Endothelial cell of hepatic sinusoid (primary cell): ENCODE data around the gene ERI3.

Source experiments
- in situ Hi-C: cut with HindIII; loops from 2 replicates; pipeline ENCODE4 v1.10.0; 2017; ENCODE audit warnings: low sequenced_read_pairs

The ERI3 gene

GRCh38 chr1:44289530-44289929 lies 65.5 kb downstream of the ERI3 start:
- in situ Hi-C loops, result no loop called here

- in situ Hi-C loops, result no loop called here
Observed at GRCh38 chr1:44288883-44289282, 66.2 kb downstream of the ERI3 start.

GRCh38 chr1:44284184-44284583 lies 70.9 kb downstream of the ERI3 start:
- in situ Hi-C loops, result no loop called here

DNA sequence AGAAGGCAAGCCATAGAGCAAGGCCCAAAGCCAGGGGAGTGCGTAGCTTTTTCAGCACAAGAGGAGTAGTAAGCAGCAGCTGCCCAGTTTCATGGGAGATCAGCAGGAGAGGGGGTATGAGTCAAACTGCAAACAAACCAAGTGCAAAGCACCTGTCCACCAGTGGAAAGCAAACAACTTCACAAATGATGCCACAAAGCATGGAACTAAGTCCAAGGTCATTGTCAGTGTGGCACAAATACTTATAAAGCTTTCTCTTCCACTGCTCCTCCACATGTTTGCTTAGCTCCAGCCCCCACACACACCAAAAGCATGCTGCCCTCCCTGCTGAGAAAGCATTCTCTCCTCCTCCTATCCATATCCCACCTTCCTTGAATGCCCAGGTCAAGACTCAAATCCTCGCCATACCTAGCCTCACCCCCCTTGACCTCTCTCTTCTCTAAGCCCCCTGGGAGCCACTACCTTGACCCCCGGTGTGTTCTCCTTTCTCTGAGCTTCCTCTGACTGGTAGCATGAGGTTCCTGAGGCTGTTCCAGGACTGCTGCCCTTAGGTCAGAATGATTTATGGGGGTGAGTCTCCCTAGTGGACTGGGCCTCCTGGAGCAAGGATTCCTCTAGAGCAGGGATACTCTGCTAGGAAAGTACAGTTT lies 71.4 kb downstream of the ERI3 start:
- in situ Hi-C loops, result no loop called here

DNA sequence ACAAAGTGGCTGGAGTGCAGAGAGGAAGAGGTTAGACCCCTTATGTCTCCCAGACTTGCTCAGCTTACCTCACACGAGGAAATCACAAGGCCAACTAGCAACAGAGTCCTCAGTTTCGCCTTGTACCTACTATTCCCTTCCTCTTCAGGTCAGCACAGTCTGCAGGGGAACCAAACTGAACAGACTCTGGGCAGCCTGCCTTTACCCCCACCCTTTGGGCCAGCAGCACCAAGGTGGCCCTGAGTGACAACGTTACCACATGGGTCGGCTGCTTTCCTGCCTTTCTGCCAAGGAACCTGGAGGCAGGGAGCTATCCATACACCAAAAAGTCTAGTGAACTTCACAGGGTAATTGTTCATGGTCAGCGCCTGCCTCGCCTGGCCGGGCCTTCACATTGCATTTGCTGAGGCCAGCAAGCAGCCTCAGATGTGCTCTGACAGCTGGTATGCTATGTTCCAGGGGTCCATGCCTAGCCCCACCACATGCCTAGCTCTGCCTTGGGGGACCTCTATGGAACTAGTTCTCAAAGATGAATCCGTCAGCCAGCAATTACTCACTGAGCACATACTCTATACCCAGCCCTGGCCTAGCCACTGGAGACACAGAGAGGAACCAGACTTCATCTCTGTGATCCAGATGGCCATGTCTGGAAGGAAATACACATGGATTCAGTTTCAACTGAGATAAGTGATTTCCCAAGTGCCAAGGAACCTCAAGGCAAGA lies 72.2 kb downstream of the ERI3 start:
- in situ Hi-C loops, result no loop called here

DNA sequence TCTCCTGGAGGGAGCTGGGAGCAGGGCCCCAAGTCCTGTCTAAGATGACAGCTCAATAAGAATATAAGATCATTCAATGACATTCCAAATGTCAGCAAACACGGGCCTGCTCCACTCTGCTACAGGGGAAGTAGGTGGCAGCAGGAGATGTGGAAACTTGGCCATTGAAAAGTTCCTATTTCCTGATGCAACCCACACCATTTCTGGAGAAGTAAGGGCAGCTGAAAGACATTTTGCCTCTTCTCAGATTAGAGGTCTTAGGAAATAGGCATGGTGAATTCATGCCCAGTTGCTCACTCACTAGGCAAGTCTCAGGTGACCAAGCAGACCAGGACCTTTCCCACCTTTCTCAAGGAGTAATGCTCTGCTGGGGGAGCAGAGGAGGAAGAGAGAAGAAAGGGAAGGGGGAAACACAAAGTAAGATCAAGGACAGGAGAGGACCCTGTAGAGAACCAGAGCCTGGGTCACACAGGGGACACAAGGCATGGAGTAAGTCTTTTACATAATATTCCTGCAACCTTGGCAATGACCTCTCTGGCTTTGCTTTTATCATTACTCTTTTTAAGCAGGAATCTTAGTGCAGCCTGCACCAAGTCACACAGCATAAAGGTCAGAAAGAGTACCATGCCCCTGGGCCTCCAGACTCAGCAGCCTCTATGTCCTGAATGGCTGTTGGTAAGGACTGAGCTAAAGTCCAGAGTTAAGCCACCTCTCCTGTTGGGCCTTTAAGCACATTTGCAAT lies 72.9 kb downstream of the ERI3 start:
- in situ Hi-C loops, result no loop called here

GRCh38 chr1:44276901-44277300 lies 78.2 kb downstream of the ERI3 start:
- in situ Hi-C loops, result no loop called here

DNA sequence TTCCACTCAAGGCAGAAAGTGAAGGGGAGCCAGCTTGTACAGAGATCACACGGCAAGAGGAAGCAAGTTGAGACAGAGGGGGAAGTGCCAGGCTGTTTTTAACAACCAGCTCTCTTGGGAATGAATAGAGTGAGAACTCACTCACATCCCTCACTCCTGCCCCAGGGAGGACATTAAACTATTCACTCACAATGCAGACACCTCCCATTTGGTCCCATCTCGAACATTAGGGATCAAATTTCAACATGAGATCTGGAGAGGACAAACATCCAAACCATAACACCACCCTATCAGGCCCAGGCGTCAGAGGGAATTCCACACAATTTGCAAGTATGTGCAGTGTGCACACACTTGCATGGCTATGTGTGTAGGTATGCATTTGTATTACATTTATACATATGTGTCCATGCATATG lies 79.1 kb downstream of the ERI3 start:
- in situ Hi-C loops, result no loop called here

DNA sequence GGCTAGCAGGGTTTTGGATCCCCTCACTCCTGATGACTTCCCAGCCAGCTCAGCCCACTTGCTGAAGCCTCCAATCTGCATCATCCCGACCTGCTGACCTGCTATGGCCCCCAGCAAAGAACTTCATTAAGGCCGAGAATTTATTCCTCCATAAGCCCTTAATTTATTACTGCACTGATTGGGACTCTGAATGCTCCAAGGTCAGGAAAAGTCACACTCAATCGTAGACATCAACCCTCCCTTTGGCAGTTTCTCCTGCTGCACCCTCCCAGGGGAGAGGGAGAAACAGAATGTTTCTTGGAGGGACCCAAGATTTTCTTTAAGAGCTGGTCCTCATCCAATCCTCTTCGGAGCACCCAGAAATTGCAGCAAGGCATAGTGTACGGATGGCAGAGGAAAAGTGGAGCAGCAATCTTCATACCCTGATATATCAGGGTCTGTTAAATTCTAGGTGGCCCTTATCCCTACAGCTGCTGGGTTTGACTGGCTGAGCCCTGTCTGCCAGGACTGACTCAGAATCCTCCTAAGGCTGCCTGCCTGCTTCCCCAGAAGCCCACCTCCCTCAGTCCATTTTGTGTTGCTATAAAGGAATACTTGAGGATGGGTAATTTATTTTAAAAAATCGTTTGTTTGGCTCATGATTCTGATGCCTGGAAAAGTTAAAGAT lies 79.6 kb downstream of the ERI3 start:
- in situ Hi-C loops, result no loop called here

DNA sequence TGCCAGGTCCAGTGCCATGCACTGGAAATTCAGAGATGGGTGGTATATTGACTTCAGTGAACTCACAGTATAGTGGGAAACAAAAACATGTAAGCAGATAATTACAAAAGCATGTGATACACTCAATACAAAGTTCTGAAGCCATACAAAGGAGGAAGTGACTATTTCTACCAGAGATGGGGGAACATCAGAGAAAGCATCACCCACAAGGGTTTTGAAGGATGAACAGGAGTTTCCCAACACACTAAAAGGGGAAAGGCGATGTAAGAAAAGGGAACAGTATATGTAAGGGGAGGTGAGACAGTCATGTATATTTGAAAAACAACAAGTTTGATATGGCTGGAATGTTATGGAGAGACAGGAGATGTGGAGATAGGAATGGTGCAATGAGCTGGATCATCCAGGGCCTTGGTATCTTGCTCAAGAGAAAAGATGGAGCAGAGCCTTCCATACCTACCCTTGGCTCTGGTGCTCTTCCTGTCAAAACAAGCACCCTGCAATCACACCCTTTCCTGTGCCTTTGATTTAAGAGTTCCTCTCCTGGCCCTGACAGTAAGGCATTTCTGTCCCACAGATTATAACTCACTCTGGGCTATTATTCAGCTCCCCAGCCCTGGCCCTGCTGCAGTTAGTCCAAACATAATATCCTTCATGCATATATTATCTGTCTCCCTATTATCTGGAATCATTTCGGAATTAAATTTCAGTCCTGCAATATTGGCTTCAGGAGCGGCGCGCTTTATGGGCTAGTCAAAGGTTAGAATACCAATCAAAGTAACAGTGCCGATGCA lies 81.3 kb downstream of the ERI3 start:
- in situ Hi-C loops, result no loop called here

DNA sequence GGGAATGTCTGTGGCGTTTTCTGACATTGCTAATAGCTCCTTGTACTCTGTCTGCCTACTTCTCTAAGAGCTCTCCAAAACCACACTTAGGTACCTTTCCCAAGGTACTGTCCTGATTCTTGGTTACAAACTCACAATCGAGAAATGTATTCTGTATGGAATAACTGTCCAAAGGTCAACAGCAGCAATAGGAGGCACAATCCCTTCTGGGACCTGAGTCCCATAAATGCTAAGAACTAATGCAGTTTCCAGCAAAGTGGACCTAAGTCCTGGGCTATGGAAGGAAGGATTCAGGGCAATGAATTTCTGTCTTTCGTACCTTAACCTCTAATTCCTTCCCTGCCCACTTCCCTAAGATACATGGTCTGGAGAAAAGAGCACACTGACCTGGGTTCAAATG lies 82.1 kb downstream of the ERI3 start:
- in situ Hi-C loops, result no loop called here

DNA sequence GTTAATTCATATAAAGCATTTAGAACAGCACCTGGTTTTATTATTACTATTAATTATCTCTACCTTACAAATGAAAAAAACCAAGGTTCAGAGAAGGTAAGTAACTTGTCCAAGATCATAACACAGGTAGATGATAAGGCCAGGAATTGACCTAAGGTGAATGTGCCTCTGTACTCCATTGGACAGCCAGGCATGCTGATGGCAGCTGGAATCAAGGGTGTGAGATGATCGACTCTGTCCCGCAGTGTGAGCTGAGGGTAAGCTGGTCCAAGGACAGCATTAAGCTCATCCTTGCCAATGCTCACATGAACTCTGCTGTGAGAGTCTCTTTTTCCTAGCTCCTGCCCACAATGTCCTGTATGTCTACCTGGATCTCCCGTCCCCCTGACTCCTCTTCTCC lies 83.4 kb downstream of the ERI3 start:
- in situ Hi-C loops, result no loop called here

DNA sequence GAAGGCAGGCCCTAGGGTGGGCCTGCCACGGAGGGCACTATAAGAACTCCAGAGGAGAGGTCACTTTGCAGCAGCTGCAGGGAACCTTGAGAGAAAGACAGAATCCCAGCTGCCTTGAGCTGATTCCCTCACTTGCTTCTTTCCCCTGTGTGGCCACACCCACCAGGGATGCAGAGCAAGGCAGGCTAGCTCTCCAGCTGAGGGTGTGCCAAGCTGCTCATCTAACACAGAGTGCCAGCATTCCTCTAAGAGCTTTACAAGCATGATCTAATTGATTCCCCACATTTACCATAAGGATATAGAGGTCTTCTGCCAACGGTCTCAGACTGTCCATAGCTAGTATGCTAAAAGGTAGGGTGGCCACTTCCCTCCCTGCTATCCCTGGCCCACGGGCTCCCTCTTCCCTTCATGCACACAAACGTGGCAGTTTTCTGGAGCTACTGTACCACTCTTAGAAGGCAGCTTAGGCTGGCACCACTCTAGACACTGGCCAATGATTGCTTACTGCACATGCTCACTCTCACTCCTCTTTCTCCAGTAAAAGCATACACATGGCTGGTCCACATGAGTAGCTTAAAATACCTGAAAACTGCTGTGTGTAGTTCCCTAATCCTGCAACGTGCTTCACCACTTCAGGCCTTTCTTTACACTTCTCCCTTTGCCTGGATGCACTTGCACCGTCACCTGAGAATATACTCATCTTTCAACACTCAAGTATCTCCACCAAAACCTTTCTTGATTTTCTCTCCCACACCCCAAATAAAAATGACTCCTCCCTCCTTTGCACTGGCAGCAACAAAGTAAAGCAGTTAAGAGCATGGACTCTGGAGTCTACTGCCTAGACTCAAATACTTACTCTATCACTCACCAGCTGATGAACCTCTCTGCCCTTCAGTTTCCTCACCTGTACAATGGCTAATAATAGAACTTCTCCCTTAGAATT lies 84.1 kb downstream of the ERI3 start:
- in situ Hi-C loops, result no loop called here

GRCh38 chr1:44268054-44268453 lies 87.0 kb downstream of the ERI3 start:
- in situ Hi-C loops, result no loop called here

- in situ Hi-C loops, result no loop called here
Observed at GRCh38 chr1:44267438-44267837, 87.6 kb downstream of the ERI3 start.

DNA sequence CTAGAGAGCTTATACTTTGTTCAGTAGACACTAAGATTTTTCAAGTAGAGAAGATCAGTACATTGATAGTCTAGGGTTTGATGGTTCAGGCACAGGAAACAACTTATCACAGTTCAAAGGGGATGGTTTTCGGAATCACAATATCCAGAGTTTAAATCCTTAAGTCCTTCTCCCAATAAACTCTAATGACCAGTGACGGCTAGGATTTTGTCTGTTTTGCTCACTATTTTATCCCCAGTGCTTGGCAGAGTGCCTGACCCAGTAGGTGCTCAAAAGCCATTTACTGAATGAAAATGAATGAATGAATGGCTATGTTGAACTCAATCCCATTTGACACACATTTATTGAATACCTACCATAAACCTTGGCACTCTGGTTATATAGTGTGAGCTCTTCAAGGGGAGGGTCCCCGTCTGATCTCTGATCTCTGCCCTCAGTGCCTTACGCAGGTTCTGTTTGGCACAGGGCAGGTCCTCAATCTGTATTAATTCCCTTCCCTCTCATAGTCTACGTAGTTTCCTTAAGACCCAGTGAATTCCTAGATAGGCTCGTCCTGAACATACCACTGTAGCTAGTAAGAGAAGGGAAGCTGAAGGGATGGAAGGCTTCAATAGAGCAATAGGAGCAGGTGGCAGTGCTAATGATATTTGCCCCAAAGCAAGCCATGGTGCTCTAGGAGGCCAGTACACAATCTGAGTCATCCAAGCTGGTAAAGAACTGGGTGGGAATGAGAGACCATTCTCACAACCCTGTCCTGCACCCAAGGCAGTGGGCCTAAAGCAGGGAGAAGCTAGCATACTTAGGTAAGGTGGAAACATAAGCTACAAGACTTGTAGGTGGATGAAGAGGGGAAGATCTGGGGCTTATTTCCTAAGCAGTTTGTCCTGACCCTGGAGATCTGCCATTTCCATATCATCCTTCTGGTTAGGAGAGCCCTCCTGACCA lies 88.4 kb downstream of the ERI3 start:
- in situ Hi-C loops, result no loop called here

GRCh38 chr1:44265656-44266358 lies 89.2 kb downstream of the ERI3 start:
- in situ Hi-C loops, result no loop called here

DNA sequence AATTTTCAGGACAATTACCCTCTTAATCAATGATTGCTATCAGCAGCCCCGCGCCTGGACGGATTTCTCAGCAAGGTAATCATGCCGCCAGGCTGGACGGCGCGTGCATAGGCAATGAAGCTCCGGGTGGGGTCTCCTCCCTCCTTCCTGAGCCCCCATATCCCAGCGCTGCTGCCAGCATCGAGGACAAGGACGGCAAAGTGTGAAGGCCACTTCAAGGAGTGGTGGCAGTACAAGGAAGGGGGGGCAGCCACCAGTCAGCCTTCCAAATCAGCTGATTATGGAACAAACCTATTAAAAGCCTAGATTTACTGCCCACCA lies 90.6 kb downstream of the ERI3 start:
- in situ Hi-C loops, result no loop called here
